Measurements from ENCODE around the gene CD44.

Gene CD44

GRCh38 chr11:35180317-35181233, 41.6 kb downstream of the CD44 start:
- no peak for DNase-seq

- no peak for DNase-seq
These were observed 43.5 kb downstream of the CD44 start for GRCh38 chr11:35182317-35182939.

GRCh38 chr11:35183326-35183925, 44.5 kb downstream of the CD44 start:
- no peak for DNase-seq

GRCh38 chr11:35185696-35186095, 46.7 kb downstream of the CD44 start:
- DNase-seq, result no peak

- no peak for DNase-seq
These were observed 49.0 kb downstream of the CD44 start for GRCh38 chr11:35187996-35188395.

GRCh38 chr11:35190804-35191348, 51.9 kb downstream of the CD44 start:
- no peak for DNase-seq

GRCh38 chr11:35192347-35192746, 53.4 kb downstream of the CD44 start:
- DNase-seq, result no peak

GRCh38 chr11:35193767-35194166, 54.8 kb downstream of the CD44 start:
- DNase-seq, result no peak

GRCh38 chr11:35197292-35197691, 58.3 kb downstream of the CD44 start:
- no peak for DNase-seq

GRCh38 chr11:35200811-35201341, 61.9 kb downstream of the CD44 start:
- no peak for DNase-seq

- DNase-seq, result no peak
These were observed 65.6 kb downstream of the CD44 start for GRCh38 chr11:35204614-35205013.

GRCh38 chr11:35206616-35207015, 67.6 kb downstream of the CD44 start:
- no peak for DNase-seq

GRCh38 chr11:35207471-35208403, 68.8 kb downstream of the CD44 start:
- no peak for DNase-seq

- DNase-seq, result no peak
These were observed 69.8 kb downstream of the CD44 start for GRCh38 chr11:35208795-35209194.

- DNase-seq, result no peak
These were observed 72.0 kb downstream of the CD44 start for GRCh38 chr11:35210876-35211546.

- DNase-seq, result no peak
These were observed 73.0 kb downstream of the CD44 start for GRCh38 chr11:35211952-35212351.

- no peak for DNase-seq
These were observed 75.3 kb downstream of the CD44 start for GRCh38 chr11:35214226-35214770.

GRCh38 chr11:35214792-35215193, 75.8 kb downstream of the CD44 start:
- DNase-seq, result no peak

GRCh38 chr11:35215945-35216344, 77.0 kb downstream of the CD44 start:
- peak; percentile 36 for DNase-seq

GRCh38 chr11:35216962-35217678, 78.1 kb downstream of the CD44 start:
- DNase-seq, result peak; percentile 67

GRCh38 chr11:35218956-35219355, 80.0 kb downstream of the CD44 start:
- no peak for DNase-seq

Measured in COR-L47 (cell line).